HepG2 (cell line): Measurements from ENCODE around the gene SYT11. TPM values are rescaled to one million over a fixed set of nuclear protein-coding genes. Genes with fewer than 3 reads are reported as not detected.
"Not testable (repeated sequence)": the region's sequence is repeated elsewhere in the genome, so short reads cannot be mapped to it uniquely, and the experiment has no call there.

Experiments used
- ATAC-seq: fragments of 200-7000 bp; cut with Tn5 transposase; 3 replicates; pipeline ENCODE4 v1.9.1; 2020; ENCODE audit warnings: mild to moderate bottlenecking, moderate library complexity
- BruUV-seq: library from RNA; stranded (reverse); fragments of 400-500 nt; replicated peaks from 2 replicates; lab custom pipeline; 2021; lab: Mats Ljungman, UMichigan
- CTCF ChIA-PET: fragments of 300-600 bp; formaldehyde crosslinking; extraction: SDS; loops from one replicate; lab custom pipeline; 2021; ENCODE audit warnings: low total read pairs, inconsistent platforms, low intra/inter-chr PET ratio; lab: Yijun Ruan, JAX
- POLR2A ChIA-PET: fragments of 350-600 bp; sonication (Branson Sonifier 250); formaldehyde crosslinking; loops from one replicate; lab custom pipeline; 2020; ENCODE audit warnings: antibody characterized with exemption, inconsistent platforms; lab: Yijun Ruan, JAX
- DNase-seq: peaks from one replicate; pipeline ENCODE4 v3.0.0-alpha.2; 2015; ENCODE audit warnings: low spot score
- FAIRE-seq: peaks from 3 replicates; lab custom pipeline; 2011; peaks lifted over from hg19 to GRCh38; lab: Jason Lieb, UNC
- H2AFZ ChIP-seq: one replicate; pipeline ENCODE4 v1.6.1; 2011; ENCODE audit warnings: low read length, inconsistent platforms
- H3K27ac ChIP-seq: fragments of 300-600 bp; 3 replicates; pipeline ENCODE4 v1.8.0; 2011; ENCODE audit warnings: mixed run types, mild to moderate bottlenecking, mixed read lengths, low read length, inconsistent platforms; ENCODE audit not compliant: insufficient read depth; ENCODE audit errors: extremely low read length
- H3K27me3 ChIP-seq, 2 experiments: fragments of 200-600 bp in 1 of 2; 2 replicates in 1 of 2; 3 replicates in 1 of 2; pipeline versions ENCODE4 v1.6.0 to v1.8.0; 2011; ENCODE audit warnings: low read length in 2 of 2, mild to moderate bottlenecking in 2 of 2, moderate library complexity in 2 of 2, inconsistent platforms in 1 of 2; ENCODE audit not compliant: insufficient read depth in 2 of 2, control insufficient read depth in 1 of 2
- H3K36me3 ChIP-seq, 2 experiments: fragments of 200-600 bp in 1 of 2; replicated peaks in 1 of 2; 2 replicates in 1 of 2; 3 replicates in 1 of 2; pipeline versions ENCODE4 v1.5.1 to v1.8.0; 2011; ENCODE audit warnings: low read length in 2 of 2, inconsistent platforms in 1 of 2; ENCODE audit not compliant: insufficient read depth in 2 of 2, control insufficient read depth in 1 of 2
- H3K4me1 ChIP-seq: 2 replicates; pipeline ENCODE4 v1.5.1; 2012; ENCODE audit warnings: low read length, inconsistent platforms; ENCODE audit not compliant: insufficient read depth
- H3K4me2 ChIP-seq: 2 replicates; pipeline ENCODE4 v1.6.0; 2011; ENCODE audit warnings: low read depth, low read length, inconsistent platforms
- H3K4me3 ChIP-seq, 3 experiments: fragments of 200-600 bp in 1 of 3; sonication (generic), shearing (Covaris generic) in 1 of 3; replicated peaks in 1 of 3; 2 replicates each; pipeline ENCODE4 v1.5.1; 2011 to 2016; ENCODE audit warnings: low read length in 3 of 3, inconsistent platforms in 2 of 3, low read depth in 2 of 3, mild to moderate bottlenecking in 2 of 3, control low read depth in 1 of 3, mixed read lengths in 1 of 3; ENCODE audit not compliant: insufficient read depth in 1 of 3
- H3K79me2 ChIP-seq: one replicate; pipeline ENCODE4 v1.6.1; 2011; ENCODE audit warnings: low read length, inconsistent platforms; ENCODE audit not compliant: insufficient read depth
- H3K9ac ChIP-seq: 2 replicates; pipeline ENCODE4 v1.6.0; 2011; ENCODE audit warnings: mild to moderate bottlenecking, low read depth, low read length, inconsistent platforms; ENCODE audit not compliant: insufficient read depth
- H3K9me3 ChIP-seq: 2 replicates; pipeline ENCODE4 v1.5.1; 2012; ENCODE audit warnings: mild to moderate bottlenecking, low read length
- H4K20me1 ChIP-seq: 2 replicates; pipeline ENCODE4 v1.6.0; 2011; ENCODE audit warnings: inconsistent platforms, mild to moderate bottlenecking, low read length, moderate library complexity; ENCODE audit not compliant: insufficient read depth
- HCFC1 ChIP-seq: fragments of 150-350 bp; IDR thresholded peaks from 2 replicates; pipeline ENCODE4 v1.6.1; 2014; ENCODE audit warnings: low read depth, low read length
- HNRNPK ChIP-seq: fragments of 200-400 bp; formaldehyde crosslinking; IDR thresholded peaks from 2 replicates; pipeline ENCODE4 v1.6.1; 2018; ENCODE audit warnings: low read length, low read depth, moderate library complexity, mild to moderate bottlenecking; ENCODE audit not compliant: poor library complexity, severe bottlenecking
- SRF ChIP-seq: IDR thresholded peaks from 2 replicates; pipeline ENCODE4 v1.6.1; 2011; ENCODE audit warnings: mild to moderate bottlenecking, low read depth, low read length, moderate library complexity
- ZBTB38 ChIP-seq: sonication (generic); formaldehyde crosslinking; IDR thresholded peaks from 2 replicates; pipeline ENCODE4 v1.5.1; 2020; ENCODE audit warnings: mild to moderate bottlenecking, missing genetic modification reagents
- WGBS: methylation state at CpG from one replicate; pipeline ENCODE4 v1.1.6; 2017; ENCODE audit warnings: low lambda C conversion rate; 5-methylcytosine and 5-hydroxymethylcytosine counted together
- in situ Hi-C: cut with HindIII; loops from 2 replicates; pipeline ENCODE4 v1.10.0; 2017; ENCODE audit warnings: low pct_unique_long_range_greater_than_20kb; ENCODE audit not compliant: extremely low pct_ligation_motif_present
- intact Hi-C: fragments of 100-400 bp; cut with micrococcal nuclease; formaldehyde crosslinking; loops from one replicate; pipeline ENCODE4 v1.10.0; 2022; ENCODE audit not compliant: unreplicated experiment
- polyA plus RNA-seq, 8 experiments: library from polyadenylated mRNA; depleted of rRNA in 3 of 8; stranded (reverse) in 7 of 8; unstranded in 1 of 8; fragments of >200 nt; fragmentation: Illumina TruSeq in 4 of 8; extraction: Trizol in 4 of 8; gene quantifications; 2 replicates each; pipeline versions ENCODE4 v1.2.1 to v1.2.3, GENCODE V29; 2011 to 2016; ENCODE audit warnings: low read depth in 4 of 8, missing spikeins in 1 of 8, mixed read lengths in 1 of 8; ENCODE audit not compliant: insufficient read depth in 1 of 8
- total RNA-seq, 5 experiments: library from RNA; depleted of rRNA; stranded (reverse); fragments of >200 nt; fragmentation: Illumina TruSeq; extraction: Trizol; gene quantifications; 2 replicates each; pipeline ENCODE4 v1.2.3, GENCODE V29; 2016; ENCODE audit warnings: low read depth in 1 of 5
- TF ChIP-seq, protein P1 (sequence below): sonication (generic); formaldehyde crosslinking; IDR thresholded peaks from 2 replicates; pipeline ENCODE4 v1.5.0; 2020; ENCODE audit warnings: mild to moderate bottlenecking, missing genetic modification reagents

SYT11 gene
- total and polyA plus RNA-seq, 2 of the 13 experiments (the other 11 are each of a cell fraction or from before 2014, with no cell fraction given), result 0.22 to 0.59 TPM

DNA sequence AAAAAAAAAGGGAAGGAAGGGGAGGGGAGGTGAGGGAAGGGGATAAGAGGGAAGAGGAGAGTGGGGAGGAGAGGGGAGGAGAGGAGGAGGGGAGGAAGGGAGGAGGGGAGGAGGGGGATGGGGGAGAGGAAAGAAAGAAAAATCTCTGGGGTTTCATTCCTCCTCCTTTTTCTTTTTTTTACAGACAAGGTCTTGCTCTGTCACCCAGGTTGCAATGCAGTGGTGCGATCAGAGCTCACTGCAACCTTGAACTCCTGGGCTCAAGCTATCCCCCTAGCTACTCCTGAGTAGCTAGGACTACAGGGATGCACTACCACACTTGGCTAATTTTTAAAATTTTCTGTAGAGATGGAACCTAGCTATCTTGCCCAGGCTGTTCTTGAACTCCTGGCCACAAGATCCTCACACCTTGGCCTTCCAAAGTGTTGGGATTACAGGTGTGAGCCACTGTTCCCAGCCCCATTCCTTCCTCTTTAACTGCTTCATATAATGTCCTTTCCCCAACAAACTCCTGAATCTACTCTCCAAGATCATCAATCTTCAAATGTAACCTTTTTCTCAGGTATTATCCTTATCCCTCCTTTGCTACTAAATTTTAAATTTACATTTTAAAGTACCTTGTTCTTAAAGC is 25.6 kb upstream of the SYT11 start:
- BruUV-seq, result no TSS peak
- H4K20me1 ChIP-seq, result no peaks in the 10 kb centered on the region
- peaks cover 0 to 6% of the 10 kb centered on the region in 2 experiments; a peak in 1 of 5 replicates for H3K36me3 ChIP-seq
- H3K27me3 ChIP-seq, result no peaks in the 10 kb centered on the region
- in situ Hi-C loops, result no loop called here
- WGBS, result 27% methylated on average over 1 of the region's 1 CpG
- ChIA-PET CTCF (no interaction called here), POLR2A (interaction anchor here (0.8 kb wide), 1 partner anchor 24 kb away, joined by 3 read pairs; no protein-coding TSS in a partner anchor)
- intact Hi-C loops, result no loop called here
- no peaks in the 10 kb centered on the region for H3K9me3 ChIP-seq
- TF ChIP-seq HCFC1 (no peak), HNRNPK (peak; percentile 69)
- peak; percentile 60 for ATAC-seq
- FAIRE-seq, result no peak
- no peaks in the 10 kb centered on the region for H3K79me2 ChIP-seq
- peak overlapping the region; percentile 17 for H3K27ac ChIP-seq
- no peak overlapping the region for H3K9ac ChIP-seq
- no peak overlapping the region for H3K4me2 ChIP-seq
- no peak for DNase-seq
- H2AFZ ChIP-seq, result no peak overlapping the region
- H3K4me3 ChIP-seq, result no peak overlapping the region
- H3K4me1 ChIP-seq, result peaks cover 24% of the 10 kb centered on the region

DNA sequence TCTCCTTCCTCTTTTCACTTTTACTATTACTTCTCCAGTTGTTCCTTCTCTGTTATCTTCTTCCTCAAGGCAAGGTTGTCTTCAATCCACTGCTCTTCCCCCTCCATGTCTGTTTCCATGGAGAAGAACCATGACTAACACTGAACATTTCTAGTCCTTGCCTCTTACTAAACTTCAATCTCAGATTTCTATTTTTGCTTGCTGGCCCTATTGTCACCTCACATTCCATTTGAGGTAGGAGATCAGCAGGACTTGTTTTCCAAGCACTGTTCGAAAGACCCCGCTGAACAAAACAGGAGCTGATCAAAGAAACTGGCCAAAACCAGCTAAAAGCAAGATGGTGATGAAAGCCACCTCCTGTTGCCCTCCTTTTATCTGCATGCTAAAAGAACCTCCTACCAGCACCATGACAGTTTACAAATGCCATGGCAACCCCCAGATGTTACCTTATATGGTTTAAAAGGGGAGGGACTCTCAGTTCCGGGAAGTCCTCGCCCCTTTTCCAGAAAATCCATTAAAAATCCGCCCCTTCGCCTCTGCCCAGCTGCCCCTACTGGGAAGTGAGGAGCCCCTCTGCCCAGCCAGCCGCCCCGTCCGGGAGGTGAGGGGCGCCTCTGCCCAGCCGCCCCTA is 25.0 kb upstream of the SYT11 start:
- no peak for DNase-seq
- no TSS peak for BruUV-seq
- 97% methylated on average over 6 of the region's 11 CpGs for WGBS
- Histone ChIP-seq H3K4me3 (no peak overlapping the region), H4K20me1 (no peaks in the 10 kb centered on the region), H3K4me2 (no peak overlapping the region), H3K4me1 (peaks cover 24% of the 10 kb centered on the region), H3K9me3 (no peaks in the 10 kb centered on the region), H3K9ac (no peak overlapping the region), H3K27me3 (no peaks in the 10 kb centered on the region), H3K79me2 (no peaks in the 10 kb centered on the region), H2AFZ (no peak overlapping the region), H3K36me3 (peaks cover 0 to 6% of the 10 kb centered on the region in 2 experiments; a peak in 1 of 5 replicates), H3K27ac (peak overlapping the region; percentile 17)
- POLR2A ChIA-PET, result no interaction called here
- FAIRE-seq, result no peak
- TF ChIP-seq SRF (peak; percentile 68; the same call in 1 of the 2 replicates), ZBTB38 (CRISPR knock-in tag) (no peak)
- TF ChIP-seq, protein P1, sequence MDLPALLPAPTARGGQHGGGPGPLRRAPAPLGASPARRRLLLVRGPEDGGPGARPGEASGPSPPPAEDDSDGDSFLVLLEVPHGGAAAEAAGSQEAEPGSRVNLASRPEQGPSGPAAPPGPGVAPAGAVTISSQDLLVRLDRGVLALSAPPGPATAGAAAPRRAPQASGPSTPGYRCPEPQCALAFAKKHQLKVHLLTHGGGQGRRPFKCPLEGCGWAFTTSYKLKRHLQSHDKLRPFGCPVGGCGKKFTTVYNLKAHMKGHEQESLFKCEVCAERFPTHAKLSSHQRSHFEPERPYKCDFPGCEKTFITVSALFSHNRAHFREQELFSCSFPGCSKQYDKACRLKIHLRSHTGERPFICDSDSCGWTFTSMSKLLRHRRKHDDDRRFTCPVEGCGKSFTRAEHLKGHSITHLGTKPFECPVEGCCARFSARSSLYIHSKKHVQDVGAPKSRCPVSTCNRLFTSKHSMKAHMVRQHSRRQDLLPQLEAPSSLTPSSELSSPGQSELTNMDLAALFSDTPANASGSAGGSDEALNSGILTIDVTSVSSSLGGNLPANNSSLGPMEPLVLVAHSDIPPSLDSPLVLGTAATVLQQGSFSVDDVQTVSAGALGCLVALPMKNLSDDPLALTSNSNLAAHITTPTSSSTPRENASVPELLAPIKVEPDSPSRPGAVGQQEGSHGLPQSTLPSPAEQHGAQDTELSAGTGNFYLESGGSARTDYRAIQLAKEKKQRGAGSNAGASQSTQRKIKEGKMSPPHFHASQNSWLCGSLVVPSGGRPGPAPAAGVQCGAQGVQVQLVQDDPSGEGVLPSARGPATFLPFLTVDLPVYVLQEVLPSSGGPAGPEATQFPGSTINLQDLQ (CRISPR knock-in tag), result no peak
- in situ Hi-C loops, result no loop called here
- CTCF ChIA-PET, result no interaction called here
- ATAC-seq, result no peak
- intact Hi-C loops, result no loop called here

DNA sequence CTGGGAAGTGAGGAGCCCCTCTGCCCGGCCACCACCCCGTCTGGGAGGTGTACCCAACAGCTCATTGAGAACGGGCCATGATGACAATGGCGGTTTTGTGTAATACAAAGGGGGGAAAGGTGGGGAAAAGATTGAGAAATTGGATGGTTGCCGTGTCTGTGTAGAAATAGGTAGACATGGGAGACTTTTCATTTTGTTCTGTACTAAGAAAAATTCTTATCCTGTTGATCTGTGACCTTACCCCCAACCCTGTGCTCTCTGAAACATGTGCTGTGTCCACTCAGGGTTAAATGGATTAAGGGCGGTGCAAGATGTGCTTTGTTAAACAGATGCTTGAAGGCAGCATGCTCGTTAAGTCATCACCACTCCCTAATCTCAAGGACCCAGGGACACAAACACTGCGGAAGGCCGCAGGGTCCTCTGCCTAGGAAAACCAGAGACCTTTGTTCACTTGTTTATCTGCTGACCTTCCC is 24.4 kb upstream of the SYT11 start:
- H3K4me3 ChIP-seq, H3K36me3 ChIP-seq, ATAC-seq, H4K20me1 ChIP-seq, H3K9ac ChIP-seq, H2AFZ ChIP-seq, H3K27me3 ChIP-seq, CTCF ChIA-PET, in situ Hi-C loops, H3K79me2 ChIP-seq, H3K9me3 ChIP-seq, H3K4me2 ChIP-seq, H3K27ac ChIP-seq, intact Hi-C loops, BruUV-seq, DNase-seq, FAIRE-seq, POLR2A ChIA-PET: not testable (repeated sequence)
- WGBS, result 74% methylated on average over 9 of the region's 9 CpGs
- H3K4me1 ChIP-seq, result peaks cover 25% of the 10 kb centered on the region
